Activated naive CD8-positive, alpha-beta T cell treated with anti-CD3 and anti-CD28 coated beads, Interleukin-2, amount 10 ng/mL, durations not matched to agents 7 days and 5 days (primary cell): Measurements from ENCODE around the gene FAM171A2. TPM values are rescaled to one million over a fixed set of nuclear protein-coding genes. Genes with fewer than 3 reads are reported as not detected.
"Not testable (repeated sequence)": the region's sequence is repeated elsewhere in the genome, so short reads cannot be mapped to it uniquely, and the experiment has no call there.

Experiments
- ATAC-seq: fragments of 150-1000 bp; cut with Tn5 transposase; one replicate; pipeline ENCODE4 v1.10.0; 2021; ENCODE audit warnings: low read depth, moderate library complexity
- POLR2A ChIA-PET: fragments of 350-600 bp; sonication (Branson Sonifier 250); formaldehyde crosslinking; loops from one replicate; lab custom pipeline; 2021; ENCODE audit warnings: antibody characterized with exemption; lab: Charles Lee
- DNase-seq: peaks from one replicate; pipeline ENCODE4 v3.0.0; 2021
- H3K27ac Mint-ChIP-seq: one replicate; pipeline ENCODE4 v1.8.0; 2022; ENCODE audit warnings: mild to moderate bottlenecking, mixed read lengths
- H3K27me3 Mint-ChIP-seq: one replicate; pipeline ENCODE4 v1.8.0; 2022; ENCODE audit warnings: mild to moderate bottlenecking, moderate library complexity, mixed read lengths
- H3K36me3 Mint-ChIP-seq: one replicate; pipeline ENCODE4 v1.8.0; 2021; ENCODE audit warnings: mild to moderate bottlenecking, mixed read lengths
- H3K4me1 Mint-ChIP-seq: one replicate; pipeline ENCODE4 v1.8.0; 2021; ENCODE audit warnings: mixed read lengths
- H3K4me3 Mint-ChIP-seq: one replicate; pipeline ENCODE4 v1.8.0; 2022; ENCODE audit warnings: mild to moderate bottlenecking, moderate library complexity, mixed read lengths
- H3K9me3 Mint-ChIP-seq: one replicate; pipeline ENCODE4 v1.8.0; 2021; ENCODE audit warnings: mixed read lengths
- total RNA-seq, 2 experiments: library from RNA; stranded (reverse); gene quantifications; one replicate each; pipeline ENCODE4 v1.2.3, GENCODE V29; 2021

The FAM171A2 gene
- total RNA-seq = under 1 TPM; 0.37 to 0.69 TPM

DNA sequence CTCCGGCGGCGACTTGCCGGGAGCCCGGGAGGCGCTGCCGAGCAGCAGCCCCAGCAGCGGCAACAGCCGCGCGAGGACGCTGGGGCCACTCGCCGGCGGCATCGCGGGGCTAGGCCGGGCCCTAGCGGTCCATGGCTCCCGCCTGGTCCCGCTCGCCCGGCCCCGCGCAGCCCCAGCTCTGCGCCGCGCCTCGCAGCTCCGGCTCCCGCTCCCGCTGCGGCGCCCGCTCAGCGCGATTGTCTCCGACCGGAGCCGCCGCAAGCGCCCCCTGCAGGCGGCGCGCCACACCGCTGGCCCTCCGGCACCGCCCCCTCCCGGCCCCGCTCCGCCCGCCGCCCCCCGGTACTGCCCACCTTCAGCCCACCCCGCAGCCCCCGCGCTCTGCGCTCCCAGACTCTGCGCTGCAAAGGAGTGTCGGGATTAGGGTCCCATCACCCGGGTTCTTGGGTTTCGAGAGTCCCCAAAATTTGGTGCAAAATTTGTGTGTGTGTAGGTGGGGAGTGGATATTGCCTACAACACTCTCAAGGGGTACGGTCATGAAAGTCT, at the start of gene FAM171A2:
FAM171A2 (minus strand) TSS at position 241 of the 547 bp plus-strand sequence; CDS start at position 102, 139 bp downstream.
- Mint-ChIP-seq H3K4me1 (peaks cover 3% of the 10 kb centered on the region), H3K4me3 (peak within 1 kb of the TSS; percentile 77), H3K27me3 (peaks cover 38% of the 10 kb centered on the region), H3K9me3 (no peaks in the 10 kb centered on the region), H3K36me3 (no peaks in the 10 kb centered on the region), H3K27ac (no peak within 1 kb of the TSS)
- DNase-seq (peak; percentile 88), ATAC-seq (peak; percentile 90)
- POLR2A ChIA-PET = interaction anchor here (0.6 kb wide), 1 partner anchor 139 kb away, joined by 4 read pairs; no protein-coding TSS in a partner anchor

GRCh38 chr17:44409309-44410028, 45.8 kb upstream of the FAM171A2 start:
- H3K27me3 Mint-ChIP-seq = no peaks in the 10 kb centered on the region
- no peaks in the 10 kb centered on the region for H3K4me1 Mint-ChIP-seq
- POLR2A ChIA-PET = interaction anchor here (0.6 kb wide), 1 partner anchor 8 kb away, joined by 3 read pairs; no protein-coding TSS in a partner anchor
- peaks cover 7% of the 10 kb centered on the region for H3K36me3 Mint-ChIP-seq
- H3K4me3 Mint-ChIP-seq = no peak overlapping the region
- DNase-seq (no peak), ATAC-seq (no peak)
- no peak overlapping the region for H3K27ac Mint-ChIP-seq
- no peaks in the 10 kb centered on the region for H3K9me3 Mint-ChIP-seq

GRCh38 chr17:44408786-44409185, 45.1 kb upstream of the FAM171A2 start:
- H3K27me3 Mint-ChIP-seq = no peaks in the 10 kb centered on the region
- peaks cover 5% of the 10 kb centered on the region for H3K36me3 Mint-ChIP-seq
- H3K4me1 Mint-ChIP-seq = no peaks in the 10 kb centered on the region
- POLR2A ChIA-PET = no interaction called here
- H3K4me3 Mint-ChIP-seq = no peak overlapping the region
- ATAC-seq (no peak), DNase-seq (no peak)
- H3K27ac Mint-ChIP-seq = no peak overlapping the region
- H3K9me3 Mint-ChIP-seq = no peaks in the 10 kb centered on the region

- no peak overlapping the region for H3K27ac Mint-ChIP-seq
- H3K36me3 Mint-ChIP-seq = peaks cover 9% of the 10 kb centered on the region
- no peaks in the 10 kb centered on the region for H3K9me3 Mint-ChIP-seq
- H3K27me3 Mint-ChIP-seq = no peaks in the 10 kb centered on the region
- H3K4me3 Mint-ChIP-seq = no peak overlapping the region
- peaks cover 8% of the 10 kb centered on the region for H3K4me1 Mint-ChIP-seq
- DNase-seq (no peak), ATAC-seq (no peak)
- POLR2A ChIA-PET = no interaction called here
Observed at GRCh38 chr17:44402564-44403172, 39.0 kb upstream of the FAM171A2 start.

DNA sequence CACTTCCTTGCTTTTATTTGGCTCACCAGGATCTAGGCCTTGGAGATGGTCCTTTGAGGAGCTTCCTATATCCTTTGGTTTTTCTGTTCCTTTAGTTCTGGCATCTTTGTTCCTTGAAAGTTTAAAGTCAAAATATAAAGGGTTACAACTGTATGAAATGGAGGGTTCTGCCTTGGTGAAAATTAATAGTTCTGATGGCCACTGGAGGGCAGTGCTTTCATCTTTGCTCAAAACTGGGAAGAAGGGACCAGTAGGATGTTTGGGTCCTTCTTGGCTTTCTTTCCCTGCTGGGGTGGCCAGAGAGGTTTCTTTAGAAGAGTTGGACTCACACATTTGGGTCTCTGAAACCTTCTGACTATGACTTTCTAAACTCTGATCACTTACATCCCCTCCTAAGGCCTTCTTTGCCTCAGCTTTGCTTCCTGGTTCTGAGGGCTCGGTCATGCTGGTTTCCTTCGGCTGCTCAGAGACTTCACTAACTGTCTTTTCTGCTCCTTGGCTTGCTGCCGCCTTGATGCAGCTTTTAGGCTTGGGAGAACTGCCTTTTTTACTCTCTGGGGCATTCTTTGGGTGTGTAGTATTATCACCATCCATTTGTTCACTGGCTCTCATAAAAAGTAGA, 36.7 kb upstream of the FAM171A2 start:
- no peak overlapping the region for H3K4me3 Mint-ChIP-seq
- ATAC-seq (no peak), DNase-seq (no peak)
- H3K9me3 Mint-ChIP-seq = no peaks in the 10 kb centered on the region
- peaks cover 14% of the 10 kb centered on the region for H3K36me3 Mint-ChIP-seq
- H3K4me1 Mint-ChIP-seq = peaks cover 8% of the 10 kb centered on the region
- POLR2A ChIA-PET = no interaction called here
- no peaks in the 10 kb centered on the region for H3K27me3 Mint-ChIP-seq
- no peak overlapping the region for H3K27ac Mint-ChIP-seq

DNA sequence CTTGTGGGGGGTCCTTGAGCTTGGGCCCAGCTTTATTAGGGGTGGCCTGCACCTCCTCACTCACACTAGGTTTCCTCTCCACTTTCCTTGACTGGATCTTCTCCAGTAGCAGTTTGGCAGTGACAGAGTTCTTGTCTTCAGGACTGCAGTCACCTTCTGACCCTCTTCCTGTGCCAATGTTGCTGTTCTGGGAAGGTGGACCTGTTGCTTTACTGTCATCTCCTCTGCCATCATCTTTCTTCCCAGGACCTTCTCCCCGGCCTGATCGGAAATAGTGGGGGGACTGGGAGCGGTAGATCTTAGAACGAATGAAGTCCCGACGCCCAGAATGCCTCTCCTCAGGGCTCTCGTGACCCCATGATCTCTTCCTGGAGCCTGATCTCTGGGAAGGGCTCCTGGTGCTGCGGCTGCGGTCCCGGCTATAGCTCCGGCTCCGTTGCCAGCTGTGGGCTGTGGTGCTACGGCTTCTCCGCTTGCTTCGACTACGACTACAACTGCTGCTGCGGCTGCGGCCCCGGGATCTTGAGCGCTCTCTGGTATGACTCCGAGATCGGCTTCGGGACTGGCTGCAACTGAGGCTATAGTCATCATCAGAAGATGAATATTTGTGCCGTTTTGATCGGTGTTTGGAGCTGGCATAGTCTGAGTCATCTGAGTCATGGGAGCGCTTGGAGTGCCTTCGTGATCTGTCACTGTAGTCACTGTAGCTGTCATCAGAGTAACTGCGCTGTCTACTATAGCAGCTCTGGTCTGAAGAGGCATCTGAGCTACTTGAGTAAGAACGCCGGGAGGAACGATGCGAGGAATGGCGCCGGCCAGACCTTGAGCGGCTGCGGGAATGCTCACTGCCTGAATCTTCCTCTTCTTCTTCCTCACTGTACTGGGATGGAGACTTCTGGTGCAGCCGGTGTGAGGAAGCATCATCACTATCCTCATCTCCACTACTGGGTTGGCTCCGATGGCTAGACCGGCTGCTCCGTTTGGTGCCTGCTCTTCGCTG, 35.3 kb upstream of the FAM171A2 start:
- ATAC-seq (no peak), DNase-seq (no peak)
- POLR2A ChIA-PET = no interaction called here
- Mint-ChIP-seq H3K27ac (no peak overlapping the region), H3K4me1 (peaks cover 8% of the 10 kb centered on the region), H3K4me3 (no peak overlapping the region), H3K9me3 (no peaks in the 10 kb centered on the region), H3K36me3 (peaks cover 12% of the 10 kb centered on the region), H3K27me3 (no peaks in the 10 kb centered on the region)

DNA sequence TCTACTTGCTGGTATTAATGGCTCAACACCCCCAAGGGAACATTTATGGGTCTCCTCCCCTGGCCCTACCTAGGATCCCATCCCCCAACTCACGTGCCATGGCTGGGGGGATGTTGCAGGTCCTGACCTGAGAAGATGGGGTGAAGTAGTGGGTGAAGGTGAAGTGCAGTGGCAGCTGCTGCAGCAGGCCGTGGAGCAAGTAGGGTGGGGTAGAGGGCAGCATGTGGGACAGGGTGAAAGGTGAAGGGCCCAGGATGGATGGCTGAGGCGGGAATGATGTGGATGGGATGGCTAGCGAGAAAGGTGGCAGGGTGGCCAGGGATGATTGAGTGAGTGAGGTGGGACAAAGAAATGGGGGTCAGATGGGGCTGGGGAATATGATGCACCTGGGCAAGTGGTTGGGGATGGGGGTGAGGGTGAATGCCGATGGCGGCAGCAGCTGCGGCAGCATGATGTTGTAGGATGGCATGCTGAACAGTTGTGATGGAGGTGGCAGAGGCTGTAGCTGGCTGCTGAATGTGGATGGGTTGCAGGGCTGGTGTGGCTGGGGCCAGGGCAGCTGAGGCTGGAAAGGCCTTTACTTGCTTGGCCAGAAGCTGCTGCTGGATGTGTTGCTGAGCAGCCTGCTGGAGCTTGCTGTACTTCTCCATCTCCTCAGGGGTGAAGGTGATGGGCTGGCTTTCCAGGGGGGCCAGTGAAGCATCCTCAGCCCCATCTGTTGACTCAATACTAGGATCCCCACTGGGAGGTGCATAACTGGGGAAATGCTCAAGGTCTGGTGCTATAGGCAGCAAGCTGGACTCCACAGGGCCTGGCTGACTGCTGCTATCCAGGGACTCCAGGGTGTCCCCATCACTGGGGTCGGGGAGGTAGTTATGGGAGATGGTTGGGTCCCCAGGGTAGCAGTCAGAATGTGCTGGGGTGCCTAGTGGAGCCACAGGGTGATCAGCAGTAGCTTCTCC, 34.1 kb upstream of the FAM171A2 start:
- no peak for DNase-seq
- ATAC-seq = no peak
- Mint-ChIP-seq H3K27ac (no peak overlapping the region), H3K36me3 (peaks cover 12% of the 10 kb centered on the region), H3K27me3 (no peaks in the 10 kb centered on the region), H3K4me3 (no peak overlapping the region), H3K4me1 (peaks cover 3% of the 10 kb centered on the region), H3K9me3 (no peaks in the 10 kb centered on the region)
- POLR2A ChIA-PET = no interaction called here

- Mint-ChIP-seq H3K4me3 (no peak overlapping the region), H3K9me3 (no peaks in the 10 kb centered on the region), H3K27ac (no peak overlapping the region), H3K36me3 (peaks cover 9% of the 10 kb centered on the region), H3K27me3 (no peaks in the 10 kb centered on the region), H3K4me1 (no peaks in the 10 kb centered on the region)
- POLR2A ChIA-PET = no interaction called here
- ATAC-seq (no peak), DNase-seq (no peak)
Observed at GRCh38 chr17:44396946-44397345, 33.3 kb upstream of the FAM171A2 start.

GRCh38 chr17:44394833-44395232, 31.2 kb upstream of the FAM171A2 start:
- Mint-ChIP-seq H3K9me3 (no peaks in the 10 kb centered on the region), H3K27me3 (no peaks in the 10 kb centered on the region), H3K4me1 (peaks cover 6% of the 10 kb centered on the region), H3K36me3 (peaks cover 10% of the 10 kb centered on the region), H3K27ac (no peak overlapping the region), H3K4me3 (no peak overlapping the region)
- POLR2A ChIA-PET = no interaction called here
- DNase-seq (no peak), ATAC-seq (no peak)

DNA sequence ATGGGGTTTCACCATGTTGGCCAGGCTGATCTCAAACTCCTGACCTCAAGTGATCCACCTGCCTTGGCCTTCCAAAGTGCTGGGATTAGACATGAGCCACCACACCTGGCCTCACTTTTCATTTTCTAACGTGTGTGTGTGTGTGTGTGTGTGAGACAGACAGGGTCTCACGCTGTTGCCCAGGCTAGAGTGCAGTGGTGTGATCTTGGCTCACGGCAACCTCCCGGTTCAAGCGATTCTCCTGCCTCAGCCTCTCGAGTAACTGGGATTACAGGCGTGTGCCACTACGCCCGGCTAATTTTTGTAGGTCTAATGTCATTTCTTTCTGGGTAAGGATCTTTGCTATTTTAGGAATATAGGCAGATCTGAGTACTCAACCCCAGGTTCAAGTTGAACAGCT, 30.5 kb upstream of the FAM171A2 start:
- H3K4me3 Mint-ChIP-seq, POLR2A ChIA-PET, H3K27ac Mint-ChIP-seq, H3K27me3 Mint-ChIP-seq, DNase-seq, ATAC-seq, H3K9me3 Mint-ChIP-seq: not testable (repeated sequence)
- H3K4me1 Mint-ChIP-seq = peaks cover 12% of the 10 kb centered on the region
- peaks cover 10% of the 10 kb centered on the region for H3K36me3 Mint-ChIP-seq

GRCh38 chr17:44390250-44390870, 26.7 kb upstream of the FAM171A2 start:
- Mint-ChIP-seq H3K27me3 (peaks cover 11% of the 10 kb centered on the region), H3K27ac (no peak overlapping the region), H3K4me1 (peaks cover 12% of the 10 kb centered on the region), H3K4me3 (no peak overlapping the region), H3K9me3 (no peaks in the 10 kb centered on the region), H3K36me3 (peaks cover 5% of the 10 kb centered on the region)
- POLR2A ChIA-PET = no interaction called here
- DNase-seq (peak; percentile 9), ATAC-seq (no peak)
